Naive thymus-derived CD8-positive, alpha-beta T cell (primary cell): Measurements from ENCODE around the gene PSMC6. TPM values are rescaled to one million over a fixed set of nuclear protein-coding genes. Genes with fewer than 3 reads are reported as not detected.
A peak's percentile ranks its signal among the peaks of the same experiment; 100 is the strongest.
"Not testable (repeated sequence)": the region's sequence is repeated elsewhere in the genome, so short reads cannot be mapped to it uniquely, and the experiment has no call there.

Experiments
- ATAC-seq, 2 donors: fragments of 150-1000 bp; cut with Tn5 transposase in 1 of 2; sonication (Bioruptor Pico), chemical (Tn5 transposase) in 1 of 2; 1 replicate in 1 of 2; 2 replicates in 1 of 2; pipeline ENCODE4 v1.10.0; 2021; ENCODE audit warnings: mild to moderate bottlenecking in 2 of 2, moderate library complexity in 2 of 2
- POLR2A ChIA-PET: fragments of 350-600 bp; sonication (Branson Sonifier 250); formaldehyde crosslinking; loops from one replicate; lab custom pipeline; 2021; ENCODE audit warnings: antibody characterized with exemption; lab: Charles Lee
- DNase-seq, 10 donors: peaks; one replicate each; pipeline versions ENCODE4 v3.0.0 to v3.0.0-alpha.2; 2020 to 2022
- H3K27ac Mint-ChIP-seq, 10 donors: one replicate each; pipeline ENCODE4 v1.8.0; 2020 to 2022; ENCODE audit warnings: mild to moderate bottlenecking in 10 of 10, mixed read lengths in 10 of 10, moderate library complexity in 4 of 10, inconsistent platforms in 1 of 10
- H3K27me3 Mint-ChIP-seq, 5 donors: one replicate each; pipeline ENCODE4 v1.8.0; 2021 to 2022; ENCODE audit warnings: mixed read lengths in 5 of 5
- H3K36me3 Mint-ChIP-seq, 3 donors: one replicate each; pipeline ENCODE4 v1.8.0; 2020 to 2022; ENCODE audit warnings: mixed read lengths in 3 of 3, mild to moderate bottlenecking in 2 of 3, inconsistent platforms in 1 of 3
- H3K4me1 Mint-ChIP-seq, 4 donors: one replicate each; pipeline ENCODE4 v1.8.0; 2021 to 2022; ENCODE audit warnings: mixed read lengths in 4 of 4
- H3K4me3 Mint-ChIP-seq, 10 donors: one replicate each; pipeline ENCODE4 v1.8.0; 2020 to 2022; ENCODE audit warnings: mild to moderate bottlenecking in 10 of 10, mixed read lengths in 10 of 10, moderate library complexity in 6 of 10, inconsistent platforms in 1 of 10
- H3K9me3 Mint-ChIP-seq, 9 donors: one replicate each; pipeline ENCODE4 v1.8.0; 2020 to 2022; ENCODE audit warnings: mixed read lengths in 9 of 9, mild to moderate bottlenecking in 3 of 9, inconsistent platforms in 1 of 9, moderate library complexity in 1 of 9
- polyA plus RNA-seq, 3 donors: library from polyadenylated mRNA; unstranded; fragments of 300-500 nt; fragmentation: Illumina TruSeq; gene quantifications; one replicate each; pipeline ENCODE4 v1.2.3, GENCODE V29; 2021
- total RNA-seq, 8 experiments: library from RNA in 2 of 8; stranded (reverse) in 2 of 8; gene quantifications; one replicate each; pipeline ENCODE4 v1.2.3 and lab custom pipeline; 2021 to 2026

Gene PSMC6
- total and polyA plus RNA-seq, 5 experiments from 2014 or later = 38.1 to 103 (median 60.1) TPM

DNA sequence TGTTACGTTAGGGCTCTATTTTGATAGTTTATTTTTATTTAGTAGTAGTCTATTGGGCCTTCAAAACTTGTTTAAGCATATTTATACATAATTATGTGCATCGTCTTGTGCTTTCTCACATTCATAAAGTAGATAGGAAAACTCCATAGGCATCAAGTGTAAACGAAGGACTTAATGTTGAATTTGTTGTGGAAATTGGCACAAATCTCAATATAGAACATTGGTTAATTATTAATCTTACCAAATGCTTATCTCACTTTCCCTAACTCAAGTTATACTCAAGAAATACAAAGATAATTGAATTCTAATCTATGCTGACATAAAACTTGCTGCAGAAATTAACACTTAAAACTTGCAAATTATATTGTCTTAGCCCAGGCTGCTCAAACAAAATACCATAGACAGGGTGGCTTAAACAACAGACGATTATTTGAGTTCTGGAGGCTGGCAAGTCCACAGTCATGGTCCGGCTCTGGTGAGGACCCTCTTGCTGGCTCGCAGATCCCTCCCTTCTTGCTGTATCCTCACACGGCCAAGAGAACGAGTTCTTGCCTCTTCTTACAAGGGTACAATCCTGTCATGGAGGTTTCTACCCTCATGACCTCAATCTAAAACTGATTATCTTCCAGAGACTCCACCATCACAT is 41.8 kb downstream of the PSMC6 start:
- POLR2A ChIA-PET = no interaction called here
- peaks cover 3 to 26% (median 17%) of the 10 kb centered on the region in 4 donors for H3K4me1 Mint-ChIP-seq
- ATAC-seq = no peak
- no peak overlapping the region for H3K4me3 Mint-ChIP-seq
- peak overlapping the region in 3 of 10 donors; percentile 6 to 68 (median 37) for H3K27ac Mint-ChIP-seq
- no peak for DNase-seq
- H3K36me3 Mint-ChIP-seq = peaks cover 5 to 68% (median 23%) of the 10 kb centered on the region in 3 donors
- no peaks in the 10 kb centered on the region for H3K27me3 Mint-ChIP-seq
- H3K9me3 Mint-ChIP-seq = no peaks in the 10 kb centered on the region

DNA sequence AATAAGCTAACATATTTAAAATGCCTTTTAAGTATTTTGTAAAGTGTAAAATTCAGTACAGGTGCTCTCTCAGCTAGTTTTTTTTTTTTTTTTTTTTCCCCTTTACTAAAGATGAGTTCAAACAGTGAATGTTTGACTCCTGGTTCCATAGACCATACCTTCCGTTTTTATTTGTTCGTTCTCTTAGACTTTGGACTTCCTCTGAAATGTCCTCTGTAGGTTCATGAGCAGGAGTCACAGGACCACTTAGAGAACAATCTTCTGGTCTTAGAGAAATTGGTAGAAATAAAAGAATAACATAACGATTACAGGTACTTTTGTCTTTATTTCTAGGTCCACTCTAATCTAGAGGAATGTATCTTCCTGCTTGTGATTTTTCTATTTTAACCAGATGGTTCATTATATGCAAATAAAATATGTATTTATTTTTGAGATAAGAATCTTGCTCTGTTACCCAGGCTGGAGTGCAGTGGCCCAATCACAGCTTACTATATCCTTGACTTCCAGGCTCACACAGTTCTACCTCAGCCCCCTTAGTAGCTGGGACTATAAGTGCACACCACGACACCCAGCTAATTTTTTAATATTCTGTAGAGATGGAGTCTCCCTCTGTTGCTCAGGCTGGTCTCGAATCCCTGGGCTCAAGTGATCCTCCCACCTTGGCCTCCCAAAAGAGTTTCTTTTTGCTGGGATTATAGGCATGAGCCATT is 48.8 kb downstream of the PSMC6 start:
- Mint-ChIP-seq H3K27ac (no peak overlapping the region), H3K4me1 (peaks cover 0 to 1% (median 0%) of the 10 kb centered on the region in 4 donors)
- POLR2A ChIA-PET = interaction anchor here (1.1 kb wide), 1 partner anchor 36 kb away, joined by 5 read pairs; no protein-coding TSS in a partner anchor

DNA sequence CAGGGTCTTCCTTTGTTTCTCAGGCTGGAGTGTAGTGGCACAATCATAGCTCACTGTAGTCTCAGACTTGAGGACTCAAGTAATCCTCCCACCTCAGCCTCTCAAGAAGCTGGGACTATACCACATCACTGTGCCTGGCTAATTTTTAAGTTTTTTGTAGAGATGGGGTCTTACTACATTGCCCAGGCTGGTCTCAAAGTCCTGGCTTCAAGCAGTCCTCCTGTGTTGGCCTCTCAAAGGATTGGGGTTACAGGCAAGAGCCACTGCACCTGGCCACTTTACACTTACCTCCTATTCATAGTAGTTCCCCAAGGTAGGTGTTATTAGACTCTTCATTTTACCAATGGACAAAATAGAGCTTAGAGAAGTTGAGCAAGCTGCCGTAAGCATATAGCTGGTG is 52.1 kb downstream of the PSMC6 start:
- DNase-seq (no peak), ATAC-seq (no peak)
- Mint-ChIP-seq H3K27ac (peak overlapping the region in 3 of 10 donors; percentile 19 to 70 (median 37)), H3K4me1 (peaks cover 2 to 15% (median 9%) of the 10 kb centered on the region in 4 donors), H3K4me3 (no peak overlapping the region), H3K9me3 (no peaks in the 10 kb centered on the region), H3K36me3 (peaks cover 0 to 48% (median 15%) of the 10 kb centered on the region in 3 donors), H3K27me3 (no peaks in the 10 kb centered on the region)
- POLR2A ChIA-PET = interaction anchor here (1.8 kb wide), 1 partner anchor 17 kb away, joined by 9 read pairs; no protein-coding TSS in a partner anchor

More for the DNA sequence above, 48.8 kb downstream of the PSMC6 start:
- Mint-ChIP-seq H3K4me3 (no peak overlapping the region), H3K36me3 (peaks cover 0 to 45% (median 6%) of the 10 kb centered on the region in 3 donors), H3K9me3 (no peaks in the 10 kb centered on the region), H3K27me3 (no peaks in the 10 kb centered on the region)
- no peak for ATAC-seq
- DNase-seq = no peak

DNA sequence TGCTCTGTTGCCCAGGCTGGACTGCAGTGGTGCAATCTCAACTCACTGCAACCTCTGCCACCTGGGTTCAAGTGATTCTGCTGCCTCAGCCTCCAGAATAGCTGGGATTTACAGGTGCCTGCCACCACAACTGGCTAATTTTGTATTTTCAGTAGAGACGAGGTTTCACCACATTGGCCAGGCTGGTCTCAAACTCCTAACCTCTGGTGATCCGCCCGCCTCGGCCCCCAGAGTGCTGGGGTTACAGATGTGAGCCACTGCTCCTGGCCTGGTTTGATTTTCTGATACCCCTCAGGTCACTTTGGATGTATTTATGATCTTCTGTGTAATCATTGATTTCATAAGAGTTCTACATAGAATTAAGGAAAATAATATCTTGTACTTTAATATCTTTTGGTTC is 55.9 kb downstream of the PSMC6 start:
- DNase-seq, H3K9me3 Mint-ChIP-seq, H3K27me3 Mint-ChIP-seq, ATAC-seq: not testable (repeated sequence)
- peak overlapping the region in 5 of 10 donors; percentile 60 to 85 (median 76) for H3K27ac Mint-ChIP-seq
- peaks cover 0 to 73% (median 25%) of the 10 kb centered on the region in 3 donors for H3K36me3 Mint-ChIP-seq
- H3K4me1 Mint-ChIP-seq = peaks cover 8 to 17% (median 13%) of the 10 kb centered on the region in 4 donors
- POLR2A ChIA-PET = interaction anchor here (0.7 kb wide), 2 partner anchors 34 to 280 kb away, joined by 3 to 6 read pairs; no protein-coding TSS in a partner anchor
- peak overlapping the region in 1 of 10 donors; percentile 11 for H3K4me3 Mint-ChIP-seq

DNA sequence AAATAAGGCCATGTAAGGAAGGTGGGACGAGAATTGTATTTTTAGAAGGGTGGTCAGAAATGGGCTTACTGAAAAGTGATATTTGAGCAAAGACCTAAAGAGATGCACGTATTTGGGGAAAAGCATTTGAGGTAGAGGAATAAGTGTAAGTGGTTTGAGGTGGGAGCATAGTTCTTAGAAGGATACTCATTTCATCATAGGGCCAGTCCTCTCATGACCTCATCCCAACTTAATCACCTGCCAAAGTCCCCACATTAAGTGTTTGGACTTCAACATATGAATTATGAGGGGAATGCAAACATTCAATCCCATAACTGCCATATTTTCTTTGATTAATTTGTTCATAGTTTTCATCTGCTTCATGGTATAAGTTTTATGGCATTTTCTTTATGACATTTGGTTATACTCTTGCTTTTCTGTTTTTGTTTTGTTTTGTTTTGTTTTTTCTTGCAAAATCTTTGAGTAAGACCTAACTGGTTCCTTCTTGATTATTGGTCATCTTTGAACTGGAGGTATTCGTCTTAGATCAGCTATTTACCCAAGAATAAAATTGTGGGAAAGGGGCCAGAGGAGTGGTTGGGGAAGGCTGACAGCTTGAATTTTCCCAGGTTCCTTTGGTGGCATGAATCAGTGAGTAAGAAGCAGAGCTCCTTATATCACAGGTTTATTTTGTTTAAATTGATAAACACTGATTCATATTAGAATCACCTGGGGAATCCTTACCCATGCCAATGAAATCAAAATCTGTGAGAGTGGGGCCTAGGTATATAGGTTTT is 60.2 kb downstream of the PSMC6 start:
- H3K4me1 Mint-ChIP-seq = peaks cover 11 to 24% (median 19%) of the 10 kb centered on the region in 4 donors
- ATAC-seq (no peak), DNase-seq (no peak)
- H3K27ac Mint-ChIP-seq = peak overlapping the region in 4 of 10 donors; percentile 1 to 86 (median 52)
- H3K27me3 Mint-ChIP-seq = no peaks in the 10 kb centered on the region
- no peaks in the 10 kb centered on the region for H3K9me3 Mint-ChIP-seq
- peaks cover 13 to 82% (median 31%) of the 10 kb centered on the region in 3 donors for H3K36me3 Mint-ChIP-seq
- H3K4me3 Mint-ChIP-seq = no peak overlapping the region
- POLR2A ChIA-PET = no interaction called here

DNA sequence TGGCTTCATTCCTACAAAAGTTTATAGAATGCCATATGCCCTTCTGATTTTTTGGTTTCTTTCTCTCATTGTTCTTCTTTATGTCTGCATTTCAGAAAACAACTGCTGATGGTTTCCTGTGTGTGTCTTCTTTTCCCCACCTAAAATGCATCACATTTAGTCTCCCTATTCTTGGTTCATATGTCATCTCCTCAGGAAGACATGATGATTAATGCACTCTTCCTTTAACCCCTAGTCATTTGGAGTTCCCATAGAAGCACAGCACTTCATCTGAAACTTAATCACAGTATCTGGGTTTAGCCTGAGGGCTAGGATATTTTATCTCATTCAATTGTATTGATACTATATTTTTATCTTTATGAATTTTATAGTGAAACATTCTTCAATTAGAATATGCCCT is 62.9 kb downstream of the PSMC6 start:
- POLR2A ChIA-PET = no interaction called here
- Mint-ChIP-seq H3K4me3 (no peak overlapping the region), H3K9me3 (no peaks in the 10 kb centered on the region), H3K4me1 (peaks cover 3 to 17% (median 8%) of the 10 kb centered on the region in 4 donors), H3K27me3 (no peaks in the 10 kb centered on the region), H3K27ac (peak overlapping the region in 7 of 10 donors; percentile 15 to 86 (median 48)), H3K36me3 (peaks cover 13 to 84% (median 25%) of the 10 kb centered on the region in 3 donors)
- no peak for DNase-seq
- ATAC-seq = no peak

DNA sequence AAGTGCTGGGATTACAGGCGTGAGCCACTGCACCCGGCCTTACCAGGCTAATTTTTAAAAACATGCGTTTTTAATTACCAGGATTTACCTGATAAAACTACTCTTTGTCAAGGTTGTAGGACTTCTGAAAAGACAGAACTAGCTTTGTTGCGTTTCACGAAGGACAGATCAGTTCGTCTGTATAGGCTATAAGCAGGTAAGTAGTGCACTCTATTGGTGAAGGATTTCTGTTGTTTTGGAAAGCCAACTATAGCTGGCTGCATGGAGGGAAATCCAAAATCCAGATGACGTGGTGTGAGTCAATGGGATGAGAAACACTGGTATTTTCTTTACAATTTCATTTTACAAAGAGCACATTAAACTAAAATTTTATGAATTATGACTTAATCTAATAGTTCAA is 69.8 kb downstream of the PSMC6 start:
- Mint-ChIP-seq H3K4me1 (peaks cover 0 to 1% (median 0%) of the 10 kb centered on the region in 4 donors), H3K9me3 (no peaks in the 10 kb centered on the region), H3K36me3 (peaks cover 0 to 64% (median 2%) of the 10 kb centered on the region in 3 donors), H3K27me3 (no peaks in the 10 kb centered on the region), H3K4me3 (no peak overlapping the region), H3K27ac (peak overlapping the region in 2 of 10 donors; percentile 35 to 38)
- POLR2A ChIA-PET = interaction anchor here (0.6 to 1.0 kb wide), 2 partner anchors 66 to 463 kb away, joined by 3 read pairs; partner anchors contain the start of gene PTGER2
- ATAC-seq (peak; percentile 47 to 48), DNase-seq (peak in 2 of 10 donors; percentile 28 to 34)

Other genes starting within 250 kb of the PSMC6 start
- gene TXNDC16, start 154.7 kb upstream of the PSMC6 start, total RNA-seq = 1 to 10 TPM; 7.1 to 9.2 TPM
- 1 to 10 TPM; 1.6 to 2.2 (median 2.0) TPM for gene TXNDC16, start 154.7 kb upstream of the PSMC6 start, polyA plus RNA-seq
- gene GPR137C, start 154.4 kb upstream of the PSMC6 start, total RNA-seq = under 1 TPM; 0.16 to 0.18 TPM
- gene GPR137C, start 154.4 kb upstream of the PSMC6 start, polyA plus RNA-seq = not detected
- 10 to 100 TPM; 64.1 to 74.5 TPM for gene ERO1A, start 11.6 kb upstream of the PSMC6 start, total RNA-seq
- 10 to 100 TPM; 29.6 to 32.0 (median 30.2) TPM for gene ERO1A, start 11.6 kb upstream of the PSMC6 start, polyA plus RNA-seq
- gene STYX, start 23.0 kb downstream of the PSMC6 start, total RNA-seq = 10 to 100 TPM; 43.0 to 48.8 TPM
- 10 to 100 TPM; 22.9 to 30.5 (median 25.6) TPM for gene STYX, start 23.0 kb downstream of the PSMC6 start, polyA plus RNA-seq
- 10 to 100 TPM in 1 of 2 experiments, 1 to 10 TPM in 1; 8.3 to 12.6 TPM for gene GNPNAT1, start 84.4 kb downstream of the PSMC6 start, total RNA-seq
- 10 to 100 TPM; 10.9 to 12.9 (median 11.2) TPM for gene GNPNAT1, start 84.4 kb downstream of the PSMC6 start, polyA plus RNA-seq
- gene FERMT2, start 243.8 kb downstream of the PSMC6 start, total RNA-seq = under 1 TPM; 0.27 to 0.52 TPM
- not detected for gene FERMT2, start 243.8 kb downstream of the PSMC6 start, polyA plus RNA-seq